Measurements from ENCODE around the gene RNF220.
"Not testable (repeated sequence)": the region's sequence is repeated elsewhere in the genome, so short reads cannot be mapped to it uniquely, and the experiment has no call there.

Gene RNF220

GRCh38 chr1:44694863-44695478 lies 289.9 kb downstream of the RNF220 start:
- Histone ChIP-seq H3K4me3 (ENCODE audit: low read length) (no peak overlapping the region), H3K9ac (ENCODE audit: low read length) (no peak overlapping the region)

GRCh38 chr1:44695671-44696070 lies 290.6 kb downstream of the RNF220 start:
- no peak overlapping the region for H3K9ac ChIP-seq (ENCODE audit: low read length)
- H3K27me3 ChIP-seq (ENCODE audit: control insufficient read depth, insufficient read depth, low read length): no peaks in the 10 kb centered on the region
- no peaks in the 10 kb centered on the region for H3K9me3 ChIP-seq (ENCODE audit: control insufficient read depth, low read length)
- no peak overlapping the region for H3K4me3 ChIP-seq (ENCODE audit: low read length)
- H3K4me1 ChIP-seq (ENCODE audit: control insufficient read depth, insufficient read depth, low read length): no peaks in the 10 kb centered on the region
- no peaks in the 10 kb centered on the region for H3K36me3 ChIP-seq (ENCODE audit: control insufficient read depth, insufficient read depth, low read length)

More at GRCh38 chr1:44694863-44695478, 289.9 kb downstream of the RNF220 start:
- Histone ChIP-seq H3K27me3 (ENCODE audit: control insufficient read depth, insufficient read depth, low read length) (no peaks in the 10 kb centered on the region), H3K9me3 (ENCODE audit: control insufficient read depth, low read length) (no peaks in the 10 kb centered on the region), H3K4me1 (ENCODE audit: control insufficient read depth, insufficient read depth, low read length) (no peaks in the 10 kb centered on the region), H3K36me3 (ENCODE audit: control insufficient read depth, insufficient read depth, low read length) (no peaks in the 10 kb centered on the region)

- no peak overlapping the region for H3K4me3 ChIP-seq (ENCODE audit: low read length)
- no peaks in the 10 kb centered on the region for H3K27me3 ChIP-seq (ENCODE audit: control insufficient read depth, insufficient read depth, low read length)
- H3K4me1 ChIP-seq (ENCODE audit: control insufficient read depth, insufficient read depth, low read length): no peaks in the 10 kb centered on the region
- H3K36me3 ChIP-seq (ENCODE audit: control insufficient read depth, insufficient read depth, low read length): no peaks in the 10 kb centered on the region
- no peak overlapping the region for H3K9ac ChIP-seq (ENCODE audit: low read length)
- H3K9me3 ChIP-seq (ENCODE audit: control insufficient read depth, low read length): no peaks in the 10 kb centered on the region
Observed at GRCh38 chr1:44696101-44696500, 291.0 kb downstream of the RNF220 start.

GRCh38 chr1:44696789-44697345 lies 291.8 kb downstream of the RNF220 start:
- H3K9ac ChIP-seq (ENCODE audit: low read length): no peak overlapping the region
- H3K9me3 ChIP-seq (ENCODE audit: control insufficient read depth, low read length): no peaks in the 10 kb centered on the region
- H3K27me3 ChIP-seq (ENCODE audit: control insufficient read depth, insufficient read depth, low read length): no peaks in the 10 kb centered on the region
- H3K4me3 ChIP-seq (ENCODE audit: low read length): no peak overlapping the region
- no peaks in the 10 kb centered on the region for H3K36me3 ChIP-seq (ENCODE audit: control insufficient read depth, insufficient read depth, low read length)
- H3K4me1 ChIP-seq (ENCODE audit: control insufficient read depth, insufficient read depth, low read length): no peaks in the 10 kb centered on the region

GRCh38 chr1:44698138-44698537 lies 293.1 kb downstream of the RNF220 start:
- no peaks in the 10 kb centered on the region for H3K4me1 ChIP-seq (ENCODE audit: control insufficient read depth, insufficient read depth, low read length)
- no peak overlapping the region for H3K4me3 ChIP-seq (ENCODE audit: low read length)
- H3K9me3 ChIP-seq (ENCODE audit: control insufficient read depth, low read length): no peaks in the 10 kb centered on the region
- H3K9ac ChIP-seq (ENCODE audit: low read length): no peak overlapping the region
- no peaks in the 10 kb centered on the region for H3K27me3 ChIP-seq (ENCODE audit: control insufficient read depth, insufficient read depth, low read length)
- no peaks in the 10 kb centered on the region for H3K36me3 ChIP-seq (ENCODE audit: control insufficient read depth, insufficient read depth, low read length)

GRCh38 chr1:44699375-44699774 lies 294.3 kb downstream of the RNF220 start:
- not testable (repeated sequence) for H3K9ac ChIP-seq (ENCODE audit: low read length); H3K4me1 ChIP-seq (ENCODE audit: control insufficient read depth, insufficient read depth, low read length); H3K4me3 ChIP-seq (ENCODE audit: low read length); H3K27me3 ChIP-seq (ENCODE audit: control insufficient read depth, insufficient read depth, low read length); H3K36me3 ChIP-seq (ENCODE audit: control insufficient read depth, insufficient read depth, low read length); H3K9me3 ChIP-seq (ENCODE audit: control insufficient read depth, low read length)

- no peak overlapping the region for H3K4me3 ChIP-seq (ENCODE audit: low read length)
- H3K9me3 ChIP-seq (ENCODE audit: control insufficient read depth, low read length): no peaks in the 10 kb centered on the region
- no peaks in the 10 kb centered on the region for H3K4me1 ChIP-seq (ENCODE audit: control insufficient read depth, insufficient read depth, low read length)
- H3K9ac ChIP-seq (ENCODE audit: low read length): no peak overlapping the region
- H3K27me3 ChIP-seq (ENCODE audit: control insufficient read depth, insufficient read depth, low read length): no peaks in the 10 kb centered on the region
- H3K36me3 ChIP-seq (ENCODE audit: control insufficient read depth, insufficient read depth, low read length): no peaks in the 10 kb centered on the region
Observed at GRCh38 chr1:44700573-44700972, 295.5 kb downstream of the RNF220 start.

GRCh38 chr1:44701141-44701573 lies 296.1 kb downstream of the RNF220 start:
- H3K9me3 ChIP-seq (ENCODE audit: control insufficient read depth, low read length): no peaks in the 10 kb centered on the region
- H3K36me3 ChIP-seq (ENCODE audit: control insufficient read depth, insufficient read depth, low read length): no peaks in the 10 kb centered on the region
- H3K4me1 ChIP-seq (ENCODE audit: control insufficient read depth, insufficient read depth, low read length): no peaks in the 10 kb centered on the region
- H3K9ac ChIP-seq (ENCODE audit: low read length): no peak overlapping the region
- H3K27me3 ChIP-seq (ENCODE audit: control insufficient read depth, insufficient read depth, low read length): no peaks in the 10 kb centered on the region
- H3K4me3 ChIP-seq (ENCODE audit: low read length): no peak overlapping the region
